H1 (cell line): ENCODE results near the gene MRPL39. TPM values are rescaled to one million over a fixed set of nuclear protein-coding genes. Genes with fewer than 3 reads are reported as not detected.

Experiments used
- CTCF ChIA-PET: fragments of 300-600 bp; sonication (Branson Sonifier 250); formaldehyde crosslinking; loops from one replicate; lab custom pipeline; 2021; ENCODE audit not compliant: partially characterized antibody; lab: Charles Lee
- POLR2A ChIA-PET: fragments of 300-600 bp; sonication (Branson Sonifier 250); formaldehyde crosslinking; loops from one replicate; lab custom pipeline; 2021; ENCODE audit warnings: inconsistent platforms; ENCODE audit not compliant: partially characterized antibody; lab: Charles Lee
- DNase-seq, 2 experiments: peaks; one replicate each; pipeline versions ENCODE4 v3.0.0 to v3.0.0-alpha.2; 2010 to 2022; ENCODE audit warnings: low spot score in 2 of 2, low read depth in 1 of 2, mixed read lengths in 1 of 2
- FAIRE-seq: peaks from 2 replicates; lab custom pipeline; 2011; peaks lifted over from hg19 to GRCh38; lab: Jason Lieb, UNC
- H2AFZ ChIP-seq: 2 replicates; pipeline ENCODE4 v1.8.1; 2012; ENCODE audit warnings: low read length, inconsistent platforms
- H2AK5ac ChIP-seq: 2 replicates; pipeline ENCODE4 v1.6.1; 2013; ENCODE audit warnings: low read depth, low read length
- H2BK120ac ChIP-seq: replicated peaks from 2 replicates; pipeline ENCODE3; 2013; ENCODE audit warnings: low read depth, low read length, inconsistent platforms
- H2BK12ac ChIP-seq: 2 replicates; pipeline ENCODE4 v1.6.1; 2013; ENCODE audit warnings: low read depth, low read length
- H2BK15ac ChIP-seq: 2 replicates; pipeline ENCODE4 v1.6.1; 2013; ENCODE audit warnings: low read length
- H2BK20ac ChIP-seq: 2 replicates; pipeline ENCODE4 v1.6.1; 2013; ENCODE audit warnings: low read length
- H2BK5ac ChIP-seq: 2 replicates; pipeline ENCODE4 v1.6.1; 2013; ENCODE audit warnings: low read depth, low read length
- H3K14ac ChIP-seq: 2 replicates; pipeline ENCODE4 v1.6.1; 2013; ENCODE audit warnings: inconsistent platforms; ENCODE audit not compliant: insufficient read length
- H3K18ac ChIP-seq: 2 replicates; pipeline ENCODE4 v1.6.1; 2013; ENCODE audit warnings: low read length; ENCODE audit errors: extremely low read depth
- H3K23ac ChIP-seq: 2 replicates; pipeline ENCODE4 v1.6.1; 2013; ENCODE audit warnings: inconsistent platforms; ENCODE audit not compliant: insufficient read length
- H3K23me2 ChIP-seq: 2 replicates; pipeline ENCODE4 v1.6.1; 2013; ENCODE audit warnings: low read depth, low read length
- H3K27ac ChIP-seq: 2 replicates; pipeline ENCODE4 v1.6.1; 2011; ENCODE audit warnings: low read depth, low read length, inconsistent platforms
- H3K27me3 ChIP-seq, 4 experiments: replicated peaks in 1 of 4; 1 replicate in 1 of 4; 2 replicates in 3 of 4; pipeline versions ENCODE4 v1.6.1 to v1.8.1; 2011 to 2013; ENCODE audit warnings: low read length in 3 of 4, mild to moderate bottlenecking in 3 of 4, inconsistent platforms in 2 of 4, mixed read lengths in 2 of 4, moderate library complexity in 1 of 4; ENCODE audit not compliant: control insufficient read depth in 3 of 4, insufficient read depth in 3 of 4; ENCODE audit errors: extremely low read depth in 1 of 4
- H3K36me3 ChIP-seq, 4 experiments: 2 replicates each; pipeline versions ENCODE4 v1.6.1 to v1.8.1; 2011 to 2013; ENCODE audit warnings: mild to moderate bottlenecking in 4 of 4, low read length in 3 of 4, moderate library complexity in 2 of 4, control low read depth in 1 of 4, inconsistent platforms in 1 of 4; ENCODE audit not compliant: insufficient read depth in 4 of 4, control insufficient read depth in 2 of 4
- H3K4ac ChIP-seq: replicated peaks from 2 replicates; pipeline ENCODE3; 2013; ENCODE audit warnings: low read length, low read depth, mixed read lengths, inconsistent platforms; ENCODE audit not compliant: insufficient read length
- H3K4me1 ChIP-seq, 4 experiments: replicated peaks in 1 of 4; 1 replicate in 1 of 4; 2 replicates in 3 of 4; pipeline versions ENCODE4 v1.6.1 to v1.8.1; 2011 to 2013; ENCODE audit warnings: low read length in 3 of 4, inconsistent platforms in 2 of 4, mixed read lengths in 1 of 4; ENCODE audit not compliant: insufficient read depth in 4 of 4, control insufficient read depth in 3 of 4
- H3K4me2 ChIP-seq, 2 experiments: 2 replicates each; pipeline versions ENCODE4 v1.6.1 to v1.8.1; 2011 to 2013; ENCODE audit warnings: low read depth in 2 of 2, low read length in 2 of 2, control low read depth in 1 of 2, inconsistent platforms in 1 of 2, mild to moderate bottlenecking in 1 of 2; ENCODE audit not compliant: insufficient read depth in 1 of 2
- H3K4me3 ChIP-seq, 4 experiments: fragments of 200-600, 300-600 bp in 1 of 4; sonication (generic), shearing (Covaris generic), sonication (Bioruptor Twin) in 1 of 4; 2 replicates each; pipeline versions ENCODE4 v1.5.1 to v1.8.1; 2011 to 2016; ENCODE audit warnings: low read length in 4 of 4, low read depth in 3 of 4, control low read depth in 2 of 4, inconsistent platforms in 2 of 4, mild to moderate bottlenecking in 2 of 4, mixed read lengths in 1 of 4, moderate library complexity in 1 of 4; ENCODE audit not compliant: insufficient read depth in 2 of 4; ENCODE audit errors: extremely low read depth in 1 of 4
- H3K56ac ChIP-seq: replicated peaks from 2 replicates; pipeline ENCODE3; 2013; ENCODE audit warnings: low read depth, mild to moderate bottlenecking, mixed read lengths, low read length, inconsistent platforms; ENCODE audit not compliant: insufficient read length
- H3K79me1 ChIP-seq: 2 replicates; pipeline ENCODE4 v1.6.1; 2013; ENCODE audit warnings: low read depth, low read length, control low read depth
- H3K79me2 ChIP-seq, 2 experiments: 2 replicates each; pipeline versions ENCODE4 v1.6.1 to v1.8.1; 2012 to 2013; ENCODE audit warnings: low read length in 2 of 2, mild to moderate bottlenecking in 2 of 2, inconsistent platforms in 1 of 2; ENCODE audit not compliant: insufficient read depth in 2 of 2, control insufficient read depth in 1 of 2
- H3K9ac ChIP-seq, 4 experiments: replicated peaks in 1 of 4; 1 replicate in 1 of 4; 2 replicates in 3 of 4; pipeline versions ENCODE4 v1.6.1 to v1.8.1; 2011 to 2013; ENCODE audit warnings: low read depth in 3 of 4, low read length in 3 of 4, control low read depth in 2 of 4, mild to moderate bottlenecking in 2 of 4, moderate library complexity in 2 of 4, inconsistent platforms in 1 of 4; ENCODE audit errors: extremely low read depth in 1 of 4
- H3K9me3 ChIP-seq, 2 experiments: 2 replicates each; pipeline versions ENCODE4 v1.6.1 to v1.8.1; 2012 to 2013; ENCODE audit warnings: mild to moderate bottlenecking in 2 of 2, moderate library complexity in 2 of 2, control low read depth in 1 of 2, inconsistent platforms in 1 of 2, low read depth in 1 of 2, low read length in 1 of 2, mixed read lengths in 1 of 2; ENCODE audit not compliant: insufficient read depth in 2 of 2
- H4K20me1 ChIP-seq, 2 experiments: replicated peaks in 1 of 2; 2 replicates each; pipeline versions ENCODE3 to v1.8.1; 2011 to 2013; ENCODE audit warnings: inconsistent platforms in 2 of 2, low read length in 2 of 2, mild to moderate bottlenecking in 1 of 2; ENCODE audit not compliant: insufficient read depth in 2 of 2, control insufficient read depth in 1 of 2
- H4K5ac ChIP-seq: 2 replicates; pipeline ENCODE4 v1.6.1; 2013; ENCODE audit warnings: low read length, low read depth, mixed read lengths, inconsistent platforms; ENCODE audit not compliant: insufficient read length
- H4K8ac ChIP-seq: 2 replicates; pipeline ENCODE4 v1.8.0; 2013; ENCODE audit warnings: mild to moderate bottlenecking, moderate library complexity, low read length, inconsistent platforms; ENCODE audit not compliant: insufficient read depth; ENCODE audit errors: extremely low read depth
- H4K91ac ChIP-seq: replicated peaks from 2 replicates; pipeline ENCODE3; 2013; ENCODE audit warnings: low read length, mixed read lengths, inconsistent platforms; ENCODE audit not compliant: insufficient read length
- BACH1 ChIP-seq: IDR thresholded peaks from 2 replicates; pipeline ENCODE4 v1.6.1; 2012; ENCODE audit warnings: low read length, improper control_type of control experiment
- BRCA1 ChIP-seq: IDR thresholded peaks from 2 replicates; pipeline ENCODE4 v1.6.1; 2012; ENCODE audit warnings: low read depth, low read length, improper control_type of control experiment
- E2F6 ChIP-seq: IDR thresholded peaks from 2 replicates; pipeline ENCODE4 v1.6.1; 2012; ENCODE audit warnings: inconsistent platforms
- GABPA ChIP-seq: IDR thresholded peaks from 2 replicates; pipeline ENCODE4 v1.6.1; 2011; ENCODE audit warnings: mild to moderate bottlenecking, low read length, moderate library complexity, borderline replicate concordance; ENCODE audit not compliant: insufficient read depth
- KDM1A ChIP-seq: fragments of 200-600, 300-600 bp; sonication (generic); IDR thresholded peaks from 2 replicates; pipeline ENCODE4 v1.7.1; 2016; ENCODE audit warnings: mild to moderate bottlenecking, low read length, borderline replicate concordance
- KDM5A ChIP-seq: fragments of 200-600 bp; IDR thresholded peaks from 2 replicates; pipeline ENCODE4 v1.7.1; 2012; ENCODE audit warnings: mild to moderate bottlenecking, low read length, inconsistent platforms, mixed read lengths
- NRF1 ChIP-seq: IDR thresholded peaks from 2 replicates; pipeline ENCODE4 v1.6.1; 2011; ENCODE audit warnings: mild to moderate bottlenecking, low read depth, low read length, improper control_type of control experiment
- PHF8 ChIP-seq: fragments of 200-600 bp; sonication (generic); conservative IDR thresholded peaks from 2 replicates; pipeline ENCODE4 v1.7.1; 2012; ENCODE audit warnings: low read depth, mild to moderate bottlenecking, inconsistent platforms, low read length, moderate library complexity
- SP2 ChIP-seq: IDR thresholded peaks from 2 replicates; pipeline ENCODE4 v1.6.1; 2012; ENCODE audit warnings: mild to moderate bottlenecking, low read length, inconsistent platforms
- TAF1 ChIP-seq: IDR thresholded peaks from 2 replicates; pipeline ENCODE4 v1.6.1; 2011; ENCODE audit warnings: mild to moderate bottlenecking, low read depth, low read length
- ZNF274 ChIP-seq: IDR thresholded peaks from 2 replicates; pipeline ENCODE4 v1.7.0; 2012; ENCODE audit warnings: low read length, borderline replicate concordance; ENCODE audit errors: extremely low read depth
- WGBS, 2 experiments: shearing (Covaris generic) in 1 of 2; methylation state at CpG; one replicate each; pipeline versions ENCODE4 v1.1.6 to v1.1.7; 2013 to 2015; ENCODE audit warnings: low lambda C conversion rate in 2 of 2, mixed read lengths in 2 of 2, inconsistent platforms in 1 of 2, low coverage in 1 of 2, missing lambda C conversion rate in 1 of 2; ENCODE audit not compliant: insufficient replicate concordance in 2 of 2, insufficient coverage in 1 of 2, insufficient read length in 1 of 2; ENCODE audit errors: extremely low coverage in 1 of 2, missing lambda C conversion rate in 1 of 2; 5-methylcytosine and 5-hydroxymethylcytosine counted together
- polyA plus RNA-seq, 7 experiments: library from polyadenylated mRNA; depleted of rRNA in 3 of 7; stranded (reverse) in 5 of 7; unstranded in 2 of 7; fragments of >200 nt in 5 of 7; fragments of 200-250 nt in 2 of 7; gene quantifications; 1 replicate in 5 of 7; 2 replicates in 1 of 7; 4 replicates in 1 of 7; pipeline versions ENCODE4 v1.2.1 to v1.2.3, GENCODE V29; 2011 to 2013; ENCODE audit warnings: missing spikeins in 2 of 7, mixed read lengths in 2 of 7
- total RNA-seq: library from RNA; stranded (reverse); fragmentation: NEBNext Ultra II Directional; extraction: Animal tissue kit (Norgen Biotek cat#: 25700); gene quantifications from 2 replicates; pipeline ENCODE4 v1.2.1, GENCODE V29; 2021

The MRPL39 gene
- total and polyA plus RNA-seq, 2 of the 8 experiments (the other 6 are each of a cell fraction or from before 2014, with no cell fraction given): 20.3 to 43.2 TPM

- Histone ChIP-seq H3K14ac (no peak overlapping the region), H3K27me3 (no peaks in the 10 kb centered on the region), H3K36me3 (no peaks in the 10 kb centered on the region; a peak in 1 of 8 replicates), H3K23ac (no peak overlapping the region), H3K4me2 (no peak overlapping the region), H3K79me2 (no peaks in the 10 kb centered on the region), H3K23me2 (no peaks in the 10 kb centered on the region), H2BK12ac (no peak overlapping the region), H3K9me3 (no peaks in the 10 kb centered on the region), H2BK15ac (no peak overlapping the region), H3K79me1 (no peaks in the 10 kb centered on the region; the same call in 1 of the 2 replicates), H2AFZ (no peak overlapping the region), H4K8ac (no peak overlapping the region), H3K18ac (no peak overlapping the region), H2BK120ac (no peak overlapping the region), H2AK5ac (no peak overlapping the region), H3K27ac (no peak overlapping the region)
- ChIA-PET POLR2A (no interaction called here), CTCF (interaction anchor here (0.6 to 1.5 kb wide), 3 partner anchors 8 to 405 kb away, joined by 3 to 4 read pairs (median 3); no protein-coding TSS in a partner anchor)
- TF ChIP-seq TAF1 (no peak), BRCA1 (no peak), ZNF274 (no peak), E2F6 (no peak), PHF8 (no peak), SP2 (no peak), KDM5A (no peak), BACH1 (no peak), NRF1 (no peak), GABPA (no peak), KDM1A (no peak)
- TF ChIP-seq, all 59 proteins: peak for 0
- Histone ChIP-seq H4K91ac (no peak overlapping the region), H2BK20ac (no peak overlapping the region), H4K5ac (no peak overlapping the region), H4K20me1 (no peaks in the 10 kb centered on the region), H3K4me1 (no peaks in the 10 kb centered on the region), H3K9ac (no peak overlapping the region), H3K56ac (no peak overlapping the region), H3K4ac (no peak overlapping the region), H2BK5ac (no peak overlapping the region), H3K4me3 (no peak overlapping the region)
- 87% methylated on average over 5 of the region's 5 CpGs; no CpG with 5 or more reads in 1 of the 2 experiments for WGBS, 2 experiments
- DNase-seq (no peak), FAIRE-seq (no peak)
Observed at GRCh38 chr21:25647647-25648046, 40.4 kb upstream of the MRPL39 start.
